Activated T-helper 1 cell treated with anti-CD3 and anti-CD28 coated beads, Interleukin-2, amount 50 U/mL, for 16 hours (primary cell): ENCODE measurements around the gene IRX4.

Source experiments
- DNase-seq, 2 donors: peaks; one replicate each; pipeline ENCODE4 v3.0.0-alpha.2; 2020; ENCODE audit warnings: low read depth in 1 of 2, low spot score in 1 of 2

Gene IRX4

GRCh38 chr5:1882337-1883119 is at the start of gene IRX4:
Gene IRX4, minus strand, starts transcription at chr5:1882925. Its CDS starts 278 bp downstream, at chr5:1882647.
- DNase-seq, result no peak

- DNase-seq, result no peak
Observed at GRCh38 chr5:1931604-1932231, 49.0 kb upstream of the IRX4 start.

- DNase-seq, result no peak
Observed at GRCh38 chr5:1930880-1931603, 48.3 kb upstream of the IRX4 start.

- DNase-seq, result no peak
Observed at GRCh38 chr5:1930501-1930879, 47.8 kb upstream of the IRX4 start.

- DNase-seq, result no peak
Observed at GRCh38 chr5:1929108-1929991, 46.6 kb upstream of the IRX4 start.

GRCh38 chr5:1926471-1927341 is 44.0 kb upstream of the IRX4 start:
- no peak for DNase-seq

- DNase-seq, result no peak
Observed at GRCh38 chr5:1926071-1926440, 43.3 kb upstream of the IRX4 start.

- no peak for DNase-seq
Observed at GRCh38 chr5:1925111-1926070, 42.7 kb upstream of the IRX4 start.

- DNase-seq, result no peak
Observed at GRCh38 chr5:1923766-1924165, 41.0 kb upstream of the IRX4 start.

GRCh38 chr5:1923341-1923740 is 40.6 kb upstream of the IRX4 start:
- no peak for DNase-seq

GRCh38 chr5:1921711-1922110 is 39.0 kb upstream of the IRX4 start:
- DNase-seq, result no peak

GRCh38 chr5:1919750-1920149 is 37.0 kb upstream of the IRX4 start:
- no peak for DNase-seq

GRCh38 chr5:1919209-1919566 is 36.5 kb upstream of the IRX4 start:
- no peak for DNase-seq

- DNase-seq, result no peak
Observed at GRCh38 chr5:1918488-1919208, 35.9 kb upstream of the IRX4 start.

- no peak for DNase-seq
Observed at GRCh38 chr5:1917830-1918487, 35.2 kb upstream of the IRX4 start.

- DNase-seq, result no peak
Observed at GRCh38 chr5:1916041-1917001, 33.6 kb upstream of the IRX4 start.

GRCh38 chr5:1915316-1915715 is 32.6 kb upstream of the IRX4 start:
- DNase-seq, result no peak
